ENCODE data around the gene RAB19.

The RAB19 gene

GRCh38 chr7:140403878-140404564 is at the start of gene RAB19:
RAB19 (plus strand) TSS chr7:140404058; CDS start chr7:140407647, 3,589 bp downstream.
- no peak for TF ChIP-seq CTCF (IDR thresholded peaks at IDR 0.05; ENCODE audit: extremely low read depth, insufficient read depth, missing control alignments)
- in situ Hi-C loops (cut with MboI; ENCODE audit: low pct_unique_long_range_greater_than_20kb, low sequenced_read_pairs, unreplicated experiment) = no loop called here
- peak; percentile 44 for DNase-seq (ENCODE audit: low spot score)

- in situ Hi-C loops (cut with MboI; ENCODE audit: low pct_unique_long_range_greater_than_20kb, low sequenced_read_pairs, unreplicated experiment) = no loop called here
- TF ChIP-seq CTCF (IDR thresholded peaks at IDR 0.05; ENCODE audit: extremely low read depth, insufficient read depth, missing control alignments) = no peak
- no peak for DNase-seq (ENCODE audit: low spot score)
These were observed 45.8 kb upstream of the RAB19 start for GRCh38 chr7:140358024-140358411.

DNA sequence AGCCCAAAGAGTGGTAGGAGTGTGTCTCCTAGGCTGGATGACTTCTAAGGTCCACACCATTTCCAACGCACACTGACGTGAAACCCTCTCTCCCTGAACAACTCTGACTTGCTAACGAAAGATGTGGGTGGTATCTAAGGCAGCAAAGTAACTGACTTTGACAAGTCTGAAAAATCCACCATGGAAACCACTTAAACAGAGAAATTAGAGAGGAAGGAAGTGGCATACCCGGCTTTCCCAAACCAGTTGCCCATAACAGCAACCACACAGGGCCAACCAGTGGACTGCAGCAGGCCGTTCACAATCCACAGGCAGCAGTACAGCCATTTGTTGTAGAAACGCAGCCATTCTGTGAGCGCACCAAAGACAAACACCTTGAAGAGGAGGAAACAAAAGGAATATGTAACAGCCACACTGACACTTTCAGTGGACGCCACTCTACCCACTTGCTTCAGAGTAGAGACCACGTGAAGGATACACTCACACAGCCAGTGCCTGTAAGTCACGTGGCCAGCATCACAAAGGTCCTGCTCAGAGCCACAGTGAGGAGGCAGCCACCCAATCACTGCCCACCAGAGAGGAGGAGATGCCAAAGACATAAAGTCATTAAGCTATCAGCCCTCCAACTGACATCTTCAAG is 45.3 kb upstream of the RAB19 start:
- in situ Hi-C loops (cut with MboI; ENCODE audit: low pct_unique_long_range_greater_than_20kb, low sequenced_read_pairs, unreplicated experiment) = no loop called here
- TF ChIP-seq CTCF (IDR thresholded peaks at IDR 0.05; ENCODE audit: extremely low read depth, insufficient read depth, missing control alignments) = no peak
- DNase-seq (ENCODE audit: low spot score) = no peak

DNA sequence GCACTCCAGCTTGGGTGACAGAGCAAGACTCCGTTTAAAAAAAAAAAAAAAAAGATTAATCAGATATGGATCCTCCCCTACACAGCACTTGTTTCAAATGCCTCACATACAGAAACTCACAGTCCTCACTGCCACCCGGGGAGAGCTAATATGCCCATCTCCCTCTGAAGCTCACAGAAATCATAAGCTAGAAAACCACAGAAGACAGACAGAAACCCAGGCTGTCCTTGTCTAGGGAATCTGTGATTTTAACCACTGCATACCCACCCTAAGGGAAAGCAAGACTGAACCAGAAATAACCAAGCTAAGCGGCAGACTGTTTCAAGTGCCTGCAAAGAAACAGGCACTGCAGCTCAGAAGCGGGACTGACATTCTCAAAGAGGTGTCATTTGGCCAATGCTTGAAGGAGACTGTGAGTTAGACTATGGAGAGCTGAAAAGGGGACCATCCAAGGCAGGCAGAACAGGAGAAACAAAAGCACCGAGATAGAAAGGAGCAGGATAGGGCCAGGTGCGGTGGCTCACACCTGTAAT is 43.1 kb upstream of the RAB19 start:
- in situ Hi-C loops (cut with MboI; ENCODE audit: low pct_unique_long_range_greater_than_20kb, low sequenced_read_pairs, unreplicated experiment) = no loop called here
- no peak for TF ChIP-seq CTCF (IDR thresholded peaks at IDR 0.05; ENCODE audit: extremely low read depth, insufficient read depth, missing control alignments)
- DNase-seq (ENCODE audit: low spot score) = no peak

GRCh38 chr7:140364819-140365218 is 39.0 kb upstream of the RAB19 start:
- in situ Hi-C loops (cut with MboI; ENCODE audit: low pct_unique_long_range_greater_than_20kb, low sequenced_read_pairs, unreplicated experiment) = no loop called here
- DNase-seq (ENCODE audit: low spot score) = no peak
- TF ChIP-seq CTCF (IDR thresholded peaks at IDR 0.05; ENCODE audit: extremely low read depth, insufficient read depth, missing control alignments) = no peak

DNA sequence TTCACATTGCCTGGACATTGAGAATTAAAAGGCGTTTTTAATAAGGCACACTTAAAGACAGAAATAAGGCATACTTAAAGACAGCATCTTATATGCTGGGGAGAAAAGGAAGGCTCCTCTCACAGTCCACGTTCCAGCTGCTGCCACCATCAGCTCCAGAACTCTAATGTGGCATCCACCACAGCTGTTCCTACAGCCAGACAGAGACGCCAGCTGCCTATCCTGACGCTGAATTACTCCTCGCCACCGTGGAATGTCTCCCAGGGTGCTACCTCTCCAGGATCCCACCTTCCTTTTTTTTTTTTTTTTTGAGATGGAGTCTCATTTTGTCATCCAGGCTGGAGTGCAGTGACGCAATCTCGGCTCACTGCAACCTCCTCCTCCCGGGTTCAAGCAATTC is 36.3 kb upstream of the RAB19 start:
- in situ Hi-C loops (cut with MboI; ENCODE audit: low pct_unique_long_range_greater_than_20kb, low sequenced_read_pairs, unreplicated experiment) = no loop called here
- no peak for TF ChIP-seq CTCF (IDR thresholded peaks at IDR 0.05; ENCODE audit: extremely low read depth, insufficient read depth, missing control alignments)
- DNase-seq (ENCODE audit: low spot score) = no peak

Data from GM13977 (cell line).